ENCODE measurements around the gene SLC25A5.
"Not testable (repeated sequence)": the region's sequence is repeated elsewhere in the genome, so short reads cannot be mapped to it uniquely, and the experiment has no call there.

SLC25A5 gene

DNA sequence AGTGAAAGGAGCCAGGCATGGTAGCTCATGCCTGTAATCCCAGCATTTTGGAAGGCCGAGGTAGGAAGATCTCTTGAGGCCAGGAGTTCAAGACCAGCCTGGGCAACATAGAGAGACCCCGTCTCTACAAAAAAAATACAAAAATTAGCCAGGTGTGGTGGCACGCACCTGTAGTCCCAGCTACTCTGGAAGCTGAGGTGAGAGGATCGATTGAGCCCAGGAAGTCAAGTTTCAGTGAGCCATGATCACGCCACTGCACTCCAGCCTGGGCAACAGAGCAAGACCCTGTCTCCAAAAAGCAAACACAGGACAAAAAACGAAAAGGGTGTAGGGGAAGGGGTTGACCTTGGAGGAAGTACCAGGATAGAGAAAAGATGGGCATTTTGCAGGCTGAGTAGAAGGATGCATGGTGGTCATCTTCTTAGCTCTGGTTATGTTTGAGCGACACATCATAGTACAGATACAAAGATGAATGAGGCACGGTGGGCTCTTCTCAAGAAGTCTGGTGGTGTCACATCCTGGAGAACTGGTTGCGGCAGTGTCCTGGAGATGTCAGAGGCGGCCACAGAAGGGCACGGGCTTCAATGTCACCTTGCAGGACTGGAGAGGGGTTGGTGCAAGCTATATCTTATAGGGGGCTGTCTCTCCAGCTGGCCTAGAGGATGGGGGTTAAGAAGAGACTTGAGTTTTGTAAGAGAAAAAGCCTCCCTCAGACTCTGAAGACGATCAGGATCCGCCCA is 32.0 kb downstream of the SLC25A5 start:
- no peak for DNase-seq (ENCODE audit: low read depth)

DNA sequence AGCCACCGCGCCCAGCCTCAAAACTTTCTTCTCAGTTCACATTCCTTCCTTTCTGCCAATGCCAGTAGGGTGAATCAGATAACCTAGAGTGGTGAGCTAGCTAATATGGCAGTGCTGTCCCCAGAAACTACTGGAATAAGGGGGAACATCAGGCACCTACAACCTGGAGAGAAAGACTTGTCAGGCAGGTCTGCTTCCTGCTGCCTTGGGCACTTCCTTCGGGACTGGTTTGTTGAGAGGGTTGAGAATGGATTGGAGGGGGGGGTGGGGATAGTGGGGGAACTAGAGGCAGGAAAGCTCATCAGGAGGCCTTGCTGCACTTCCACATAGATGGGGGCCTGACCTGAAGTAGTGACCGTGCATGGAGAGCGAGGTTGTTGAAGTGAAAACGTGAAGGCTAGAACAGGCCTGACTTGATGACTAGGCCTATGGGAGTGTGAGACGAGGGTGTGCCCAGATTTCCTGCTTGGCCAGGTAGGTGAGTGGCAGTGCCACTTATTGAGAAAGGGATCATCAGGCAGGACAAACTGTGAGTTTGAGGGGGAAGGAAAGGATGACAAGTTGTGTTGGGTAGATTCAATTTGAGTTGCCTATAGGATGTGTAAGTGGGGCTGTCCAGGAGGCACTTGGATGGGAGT is 33.4 kb downstream of the SLC25A5 start:
- no peak overlapping the region for H3K4me3 ChIP-seq (ENCODE audit: low read depth, low read length)
- no peak for DNase-seq (ENCODE audit: low read depth)

More for the DNA sequence above, 32.0 kb downstream of the SLC25A5 start:
- no peak overlapping the region for H3K4me3 ChIP-seq (ENCODE audit: low read depth, low read length)

DNA sequence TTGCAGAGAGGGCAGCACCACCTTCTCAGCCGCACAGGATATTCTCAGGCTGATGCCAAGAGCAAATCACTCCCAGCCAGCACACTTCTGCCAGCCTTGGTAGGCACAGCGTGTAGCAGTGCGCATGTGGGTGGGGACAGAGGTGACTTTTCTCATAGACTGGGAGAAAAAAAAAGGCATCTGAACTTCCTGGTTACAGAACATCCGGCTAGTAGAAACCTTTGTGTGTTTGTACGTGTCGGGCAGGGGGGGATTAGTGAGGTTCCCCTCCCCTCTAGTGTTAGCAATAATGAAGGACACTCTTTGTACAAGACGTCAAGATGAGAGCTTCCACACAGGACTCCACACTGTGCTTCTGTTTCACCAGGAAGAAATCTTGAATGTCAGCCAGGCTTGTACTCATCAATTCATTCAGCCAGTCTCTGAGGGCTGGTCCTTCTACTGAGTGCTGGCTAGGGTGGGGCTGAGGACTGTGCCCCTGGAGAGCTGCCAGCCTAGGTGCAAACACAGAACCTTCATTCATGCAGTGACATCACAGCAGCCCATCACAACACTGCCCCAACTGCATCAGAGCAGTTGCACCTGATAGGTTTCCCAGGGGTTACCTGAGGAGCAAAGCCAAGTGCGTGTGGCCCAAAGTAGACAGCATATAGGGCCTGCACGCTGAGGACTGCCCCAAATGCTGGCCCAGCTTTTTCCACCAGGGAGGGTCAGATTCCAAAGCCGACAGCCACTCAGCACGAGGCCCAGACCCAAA is 34.7 kb downstream of the SLC25A5 start:
- DNase-seq (ENCODE audit: low read depth), result peak; percentile 31
- H3K4me3 ChIP-seq (ENCODE audit: low read depth, low read length), result no peak overlapping the region

DNA sequence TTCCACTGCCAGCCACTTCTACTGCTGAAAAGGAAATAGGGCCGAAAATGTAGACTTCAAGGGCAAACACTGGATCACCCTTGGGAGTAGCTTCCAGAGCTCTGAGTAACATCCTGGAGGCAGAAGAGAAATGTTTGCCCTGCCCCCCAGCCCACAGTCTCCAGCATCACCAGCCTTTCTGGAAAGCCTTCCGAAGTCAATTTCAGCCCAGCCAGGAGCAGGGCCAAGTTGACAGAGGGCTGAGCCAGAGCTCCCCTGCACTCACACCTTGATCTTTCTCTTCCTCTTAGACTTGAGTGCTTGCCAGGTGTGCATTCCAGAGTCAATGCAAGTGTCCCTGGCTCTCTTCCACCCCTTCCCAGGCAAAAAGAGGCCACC is 35.2 kb downstream of the SLC25A5 start:
- H3K4me3 ChIP-seq (ENCODE audit: low read depth, low read length), result no peak overlapping the region
- DNase-seq (ENCODE audit: low read depth), result peak; percentile 74

DNA sequence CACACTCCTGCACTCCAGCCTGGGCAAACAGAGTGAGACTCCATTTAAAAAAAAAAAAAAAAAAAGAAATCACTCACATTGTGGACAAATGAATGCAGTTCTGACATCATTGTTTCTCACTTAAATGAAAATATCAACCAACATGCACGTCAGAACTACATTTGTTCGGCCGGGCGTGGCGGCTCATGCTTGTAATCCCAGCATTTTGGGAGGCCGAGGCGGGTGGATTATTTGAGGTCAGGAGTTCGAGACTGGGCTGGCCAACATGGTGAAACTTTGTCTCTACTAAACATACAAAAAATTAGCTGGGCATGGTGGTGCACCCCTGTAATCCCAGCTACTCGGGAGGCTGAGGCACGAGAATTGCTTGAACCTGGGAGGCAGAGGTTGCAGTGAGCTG is 36.9 kb downstream of the SLC25A5 start:
- H3K4me3 ChIP-seq (ENCODE audit: low read depth, low read length); DNase-seq (ENCODE audit: low read depth): not testable (repeated sequence)

DNA sequence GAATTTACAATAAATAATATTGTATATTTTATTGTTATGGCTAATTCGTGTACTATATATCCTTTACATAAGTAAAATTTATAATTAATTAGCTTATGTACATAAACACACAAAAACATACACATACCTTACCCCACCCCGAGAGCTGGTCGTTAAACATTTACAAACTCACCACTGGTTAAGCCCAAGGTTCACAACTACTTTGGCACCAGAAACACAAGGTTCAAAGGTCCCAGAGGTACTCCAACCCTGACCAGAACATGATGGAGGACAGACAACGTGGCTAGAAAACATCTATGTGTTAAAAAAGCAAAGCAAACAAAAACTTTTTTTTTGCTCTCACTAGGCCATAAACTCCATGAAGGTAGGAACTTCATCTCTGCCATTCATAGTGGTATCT is 37.7 kb downstream of the SLC25A5 start:
- no peak for DNase-seq (ENCODE audit: low read depth)
- H3K4me3 ChIP-seq (ENCODE audit: low read depth, low read length), result no peak overlapping the region

DNA sequence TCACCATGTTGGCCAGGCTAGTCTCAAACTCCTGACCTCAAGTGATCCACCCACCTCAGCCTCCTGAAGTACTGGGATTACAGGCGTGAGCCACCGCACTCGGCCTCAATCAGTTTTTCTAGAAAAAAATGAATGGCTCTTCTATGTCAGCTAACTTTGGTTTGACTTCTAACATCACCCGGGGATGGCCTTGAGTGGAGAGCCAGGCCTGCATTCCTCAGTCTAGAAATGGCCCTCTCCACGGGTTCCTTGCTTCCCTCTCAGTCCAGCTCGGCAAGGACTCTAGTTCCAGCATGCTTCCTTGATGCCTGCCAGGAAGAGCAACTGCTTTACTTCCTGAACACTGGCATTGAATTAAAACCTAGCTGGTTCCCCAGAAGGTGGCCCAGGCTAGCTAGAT is 39.0 kb downstream of the SLC25A5 start:
- no peak overlapping the region for H3K4me3 ChIP-seq (ENCODE audit: low read depth, low read length)
- no peak for DNase-seq (ENCODE audit: low read depth)

DNA sequence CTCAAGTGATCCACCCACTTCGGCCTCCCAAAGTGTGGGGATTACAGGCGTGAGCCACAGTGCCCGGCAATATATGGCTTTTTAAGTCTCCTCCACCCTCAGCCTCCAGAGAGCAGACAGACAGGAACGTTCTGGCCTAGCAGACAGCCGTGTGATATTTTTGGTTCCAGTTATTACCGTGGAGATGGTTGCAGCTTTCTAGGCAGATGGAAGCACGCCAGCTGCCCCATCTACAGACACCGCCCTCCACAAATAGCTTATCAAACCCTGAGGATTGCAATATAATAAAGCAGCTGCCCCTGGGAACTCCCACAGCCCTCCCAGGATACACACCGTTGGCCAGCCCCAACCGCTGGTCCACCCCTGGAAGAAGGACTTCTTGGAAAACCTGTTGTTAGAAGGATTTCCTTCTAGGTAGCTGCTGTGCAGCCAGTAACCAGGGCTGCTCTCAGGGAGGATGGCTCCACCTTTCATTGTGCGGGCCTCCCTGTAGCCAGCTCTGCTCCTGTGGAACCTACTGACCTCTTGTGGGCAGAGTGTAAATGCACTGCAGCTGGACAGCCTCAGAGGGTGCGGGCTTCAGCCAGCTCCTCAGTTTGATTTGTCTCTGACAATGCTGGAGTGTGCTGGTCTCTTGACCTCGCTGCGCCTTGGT is 44.0 kb downstream of the SLC25A5 start:
- H3K4me3 ChIP-seq (ENCODE audit: low read depth, low read length), result no peak overlapping the region
- DNase-seq (ENCODE audit: low read depth), result peak; percentile 18

DNA sequence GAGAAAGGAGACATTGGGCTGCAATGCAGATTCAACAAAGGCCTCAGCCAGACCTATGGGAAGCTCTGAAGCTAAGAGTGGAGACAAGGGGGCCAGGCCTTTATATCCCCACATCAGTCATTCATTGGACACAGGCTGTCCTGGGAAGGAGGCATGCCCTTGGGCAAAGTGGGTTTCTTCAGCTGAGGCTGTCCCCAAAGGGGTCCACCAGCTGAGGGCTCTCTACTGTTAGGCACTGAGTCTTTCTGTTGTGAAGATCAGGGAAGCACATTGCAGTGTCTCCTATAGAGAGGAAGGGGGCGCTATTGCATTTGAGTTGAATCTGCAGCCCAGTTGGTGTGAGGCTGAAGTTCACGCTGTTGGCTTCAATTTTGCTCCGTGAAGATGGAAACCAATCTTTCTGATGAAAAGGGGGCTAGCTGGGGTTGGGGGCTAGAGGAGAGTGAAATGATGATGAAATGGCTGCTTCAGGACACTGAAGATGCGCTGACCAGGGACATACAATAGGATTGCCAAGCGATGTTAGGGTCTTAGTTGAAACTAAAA is 48.0 kb downstream of the SLC25A5 start:
- H3K4me3 ChIP-seq (ENCODE audit: low read depth, low read length), result no peak overlapping the region
- no peak for DNase-seq (ENCODE audit: low read depth)

DNA sequence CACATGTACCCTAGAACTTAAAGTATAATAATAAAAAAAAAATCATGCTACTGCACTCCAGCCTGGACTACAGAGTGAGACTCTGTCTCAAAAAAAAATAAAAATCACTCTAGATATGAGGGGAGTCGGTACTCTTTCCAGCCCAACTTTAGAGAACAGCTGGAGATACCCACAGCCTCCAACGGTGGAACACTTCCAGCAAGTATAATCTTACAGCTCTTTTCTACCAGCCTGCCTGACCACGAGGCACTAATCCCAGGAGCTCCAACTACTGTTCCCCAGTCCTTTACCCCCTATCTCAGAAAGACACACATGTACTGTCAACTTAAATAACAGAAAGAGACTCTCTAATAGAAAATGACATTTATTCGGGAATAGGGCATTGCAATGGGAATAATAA is 50.1 kb downstream of the SLC25A5 start:
- H3K4me3 ChIP-seq (ENCODE audit: low read depth, low read length), result no peak overlapping the region
- DNase-seq (ENCODE audit: low read depth), result no peak

All from skeletal muscle cell (primary cell).